Activated CD8-positive, alpha-beta T cell treated with anti-CD3 and anti-CD28 coated beads for 36 hours (primary cell): ENCODE data around the gene BLCAP. TPM values are rescaled to one million over a fixed set of nuclear protein-coding genes. Genes with fewer than 3 reads are reported as not detected.

Experiments used
- ATAC-seq: fragments of 200-7000 bp; cut with Tn5 transposase; one replicate; pipeline ENCODE4 v1.10.0; 2021; ENCODE audit warnings: mild to moderate bottlenecking, moderate library complexity
- CTCF ChIA-PET: fragments of 350-600 bp; sonication (Branson Sonifier 250); formaldehyde crosslinking; loops from one replicate; lab custom pipeline; 2021; ENCODE audit warnings: antibody characterized with exemption; lab: Charles Lee
- POLR2A ChIA-PET: fragments of 350-600 bp; sonication (Branson Sonifier 250); formaldehyde crosslinking; loops from one replicate; lab custom pipeline; 2021; ENCODE audit warnings: antibody characterized with exemption; lab: Charles Lee
- DNase-seq: peaks from one replicate; pipeline ENCODE4 v3.0.0-alpha.2; 2020
- H3K27ac Mint-ChIP-seq: one replicate; pipeline ENCODE4 v1.8.0; 2021; ENCODE audit warnings: mild to moderate bottlenecking, mixed read lengths
- H3K27me3 Mint-ChIP-seq: one replicate; pipeline ENCODE4 v1.8.0; 2021; ENCODE audit warnings: mixed read lengths
- H3K36me3 Mint-ChIP-seq: one replicate; pipeline ENCODE4 v1.8.0; 2021; ENCODE audit warnings: low read depth, mixed read lengths
- H3K4me1 Mint-ChIP-seq: one replicate; pipeline ENCODE4 v1.8.0; 2021; ENCODE audit warnings: low read depth, mixed read lengths
- H3K4me3 Mint-ChIP-seq: one replicate; pipeline ENCODE4 v1.8.0; 2021; ENCODE audit warnings: mild to moderate bottlenecking, moderate library complexity, mixed read lengths
- H3K9me3 Mint-ChIP-seq: one replicate; pipeline ENCODE4 v1.8.0; 2021; ENCODE audit warnings: mixed read lengths
- CTCF ChIP-seq: fragments of 200-600 bp; IDR thresholded peaks from one replicate; pipeline ENCODE4 v1.8.0; 2022; ENCODE audit warnings: antibody characterized with exemption, mild to moderate bottlenecking
- intact Hi-C: fragments of 100-400 bp; cut with micrococcal nuclease; formaldehyde crosslinking; loops from one replicate; pipeline ENCODE4 v1.10.0; 2022
- total RNA-seq, 2 experiments: library from RNA; stranded (reverse); gene quantifications; one replicate each; pipeline ENCODE4 v1.2.3, GENCODE V29; 2021

BLCAP gene
- total RNA-seq, 2 experiments from 2014 or later: 27.6 to 27.9 TPM

- Mint-ChIP-seq H3K4me1 (no peaks in the 10 kb centered on the region), H3K36me3 (no peaks in the 10 kb centered on the region), H3K4me3 (no peak overlapping the region), H3K27ac (no peak overlapping the region), H3K9me3 (no peaks in the 10 kb centered on the region), H3K27me3 (peaks cover 13% of the 10 kb centered on the region)
- DNase-seq: no peak
- POLR2A ChIA-PET: no interaction called here
- intact Hi-C loops: no loop called here
- CTCF ChIA-PET: no interaction called here
- TF ChIP-seq CTCF: no peak
- ATAC-seq: no peak
Observed at GRCh38 chr20:37484331-37484730, 43.3 kb downstream of the BLCAP start.

- no peaks in the 10 kb centered on the region for H3K9me3 Mint-ChIP-seq
- H3K27ac Mint-ChIP-seq: no peak overlapping the region
- ChIA-PET CTCF (interaction anchor here (1.1 kb wide), 1 partner anchor 21 kb away, joined by 4 read pairs; no protein-coding TSS in a partner anchor), POLR2A (interaction anchor here (0.6 kb wide), 1 partner anchor 151 kb away, joined by 3 read pairs; no protein-coding TSS in a partner anchor)
- no peak for ATAC-seq
- no peak for TF ChIP-seq CTCF
- intact Hi-C loops: no loop called here
- H3K4me1 Mint-ChIP-seq: no peaks in the 10 kb centered on the region
- no peak for DNase-seq
- H3K36me3 Mint-ChIP-seq: no peaks in the 10 kb centered on the region
- no peak overlapping the region for H3K4me3 Mint-ChIP-seq
- H3K27me3 Mint-ChIP-seq: peaks cover 11% of the 10 kb centered on the region
Observed at GRCh38 chr20:37481610-37482009, 46.1 kb downstream of the BLCAP start.

GRCh38 chr20:37480919-37481318 is 46.8 kb downstream of the BLCAP start:
- intact Hi-C loops: no loop called here
- Mint-ChIP-seq H3K36me3 (no peaks in the 10 kb centered on the region), H3K27ac (no peak overlapping the region), H3K4me3 (no peak overlapping the region), H3K4me1 (no peaks in the 10 kb centered on the region), H3K9me3 (peaks cover 1% of the 10 kb centered on the region), H3K27me3 (peaks cover 11% of the 10 kb centered on the region)
- TF ChIP-seq CTCF: no peak
- CTCF ChIA-PET: no interaction called here
- ATAC-seq: no peak
- POLR2A ChIA-PET: no interaction called here
- no peak for DNase-seq

- DNase-seq (no peak), ATAC-seq (no peak)
- intact Hi-C loops: no loop called here
- H3K4me1 Mint-ChIP-seq: no peaks in the 10 kb centered on the region
- no peak for TF ChIP-seq CTCF
- no peak overlapping the region for H3K27ac Mint-ChIP-seq
- H3K27me3 Mint-ChIP-seq: peaks cover 11% of the 10 kb centered on the region
- POLR2A ChIA-PET: no interaction called here
- no peak overlapping the region for H3K4me3 Mint-ChIP-seq
- no peaks in the 10 kb centered on the region for H3K36me3 Mint-ChIP-seq
- peaks cover 5% of the 10 kb centered on the region for H3K9me3 Mint-ChIP-seq
- CTCF ChIA-PET: no interaction called here
Observed at GRCh38 chr20:37479925-37480691, 47.6 kb downstream of the BLCAP start.

GRCh38 chr20:37479266-37479665 is 48.4 kb downstream of the BLCAP start:
- no peaks in the 10 kb centered on the region for H3K4me1 Mint-ChIP-seq
- intact Hi-C loops: no loop called here
- no peak overlapping the region for H3K27ac Mint-ChIP-seq
- ChIA-PET CTCF (no interaction called here), POLR2A (no interaction called here)
- H3K9me3 Mint-ChIP-seq: peaks cover 5% of the 10 kb centered on the region
- no peak for TF ChIP-seq CTCF
- no peak overlapping the region for H3K4me3 Mint-ChIP-seq
- H3K27me3 Mint-ChIP-seq: peaks cover 9% of the 10 kb centered on the region
- no peaks in the 10 kb centered on the region for H3K36me3 Mint-ChIP-seq
- ATAC-seq (no peak), DNase-seq (no peak)
